Cardiac septum (tissue), 1 donor: ENCODE results near the gene ANKS1A. TPM values are rescaled to one million over a fixed set of nuclear protein-coding genes. Genes with fewer than 3 reads are reported as not detected.

ENCODE experiments used
- DNase-seq: peaks from one replicate; pipeline ENCODE4 v3.0.0-alpha.2; 2020; ENCODE audit warnings: low spot score
- intact Hi-C: fragments of 100-400 bp; cut with DNase I; formaldehyde crosslinking; loops from one replicate; pipeline ENCODE4 v1.14.0; 2022
- total RNA-seq: library from RNA; stranded (reverse); fragmentation: NEBNext Ultra II Directional; extraction: Animal tissue kit (Norgen Biotek cat#: 25700); gene quantifications from one replicate; pipeline ENCODE4 v1.2.1, GENCODE V29; 2021
- donor health status: DM: no; HTN: no; CAD: no.

Gene ANKS1A
- total RNA-seq, 1 donor from 2014 or later = 29.5 TPM

DNA sequence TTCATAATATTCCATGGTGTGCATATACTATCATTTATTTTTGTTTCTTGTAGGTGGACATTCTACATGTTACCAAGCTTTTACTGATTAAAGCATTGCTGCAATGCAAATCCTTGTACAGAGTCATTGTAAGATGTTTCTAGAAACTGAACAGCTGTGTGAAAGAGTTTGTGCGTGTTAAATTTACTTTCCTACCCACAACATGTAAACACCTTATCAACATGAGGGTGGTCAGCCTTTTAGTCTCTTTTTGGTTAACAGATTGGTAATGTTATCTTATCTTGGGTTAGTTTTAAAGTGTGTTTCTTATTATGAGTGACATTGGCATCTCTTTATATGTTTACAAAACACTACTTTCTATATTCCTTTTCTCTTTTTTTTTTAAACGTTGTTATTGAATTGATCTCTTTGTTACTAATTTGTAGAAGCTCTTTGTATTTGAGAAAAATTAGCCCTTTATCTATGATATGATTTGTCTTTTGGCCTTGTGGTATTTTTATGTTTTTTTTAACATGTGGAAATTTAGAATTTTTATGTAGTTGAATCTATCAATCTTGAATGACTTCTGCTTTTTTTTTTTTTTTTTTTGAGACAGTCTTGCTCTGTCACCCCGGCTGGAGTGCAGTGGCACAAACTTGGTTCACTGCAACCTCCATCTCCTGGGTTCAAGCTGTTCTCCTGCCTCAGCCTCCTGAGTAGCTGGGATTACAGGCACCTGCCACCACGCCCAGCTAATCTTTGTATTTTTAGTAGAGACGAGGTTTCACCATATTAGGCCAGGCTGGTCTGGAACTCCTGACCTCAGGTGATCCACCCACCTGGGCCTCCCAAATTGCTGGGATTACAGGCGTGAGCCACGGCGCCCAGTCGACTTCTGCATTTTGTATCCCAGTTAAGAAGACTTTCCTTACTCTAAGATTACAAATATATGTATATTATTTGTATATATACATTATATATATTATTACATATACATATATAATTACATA, 140.0 kb downstream of the ANKS1A start:
- intact Hi-C loops = no loop called here
- no peak for DNase-seq

DNA sequence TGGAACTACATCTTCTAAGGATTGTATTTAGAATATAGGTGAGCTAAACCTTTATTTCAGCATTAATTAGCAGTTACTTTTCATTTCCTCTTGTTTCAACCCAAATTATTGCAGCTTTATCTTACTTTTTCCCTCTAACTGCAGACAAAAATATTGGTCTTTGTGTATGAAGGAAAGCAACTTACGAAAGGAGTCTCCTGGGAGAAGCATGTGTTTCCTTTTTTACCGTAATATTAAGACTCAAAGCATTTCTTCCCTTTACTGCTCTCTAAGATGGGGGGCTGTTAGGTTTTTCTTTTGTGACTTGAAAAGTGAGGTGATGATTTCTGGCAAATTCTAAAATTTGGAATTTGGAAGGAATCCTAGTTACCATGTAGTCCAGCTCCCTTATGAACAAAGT, 141.0 kb downstream of the ANKS1A start:
- DNase-seq = no peak
- intact Hi-C loops = no loop called here

DNA sequence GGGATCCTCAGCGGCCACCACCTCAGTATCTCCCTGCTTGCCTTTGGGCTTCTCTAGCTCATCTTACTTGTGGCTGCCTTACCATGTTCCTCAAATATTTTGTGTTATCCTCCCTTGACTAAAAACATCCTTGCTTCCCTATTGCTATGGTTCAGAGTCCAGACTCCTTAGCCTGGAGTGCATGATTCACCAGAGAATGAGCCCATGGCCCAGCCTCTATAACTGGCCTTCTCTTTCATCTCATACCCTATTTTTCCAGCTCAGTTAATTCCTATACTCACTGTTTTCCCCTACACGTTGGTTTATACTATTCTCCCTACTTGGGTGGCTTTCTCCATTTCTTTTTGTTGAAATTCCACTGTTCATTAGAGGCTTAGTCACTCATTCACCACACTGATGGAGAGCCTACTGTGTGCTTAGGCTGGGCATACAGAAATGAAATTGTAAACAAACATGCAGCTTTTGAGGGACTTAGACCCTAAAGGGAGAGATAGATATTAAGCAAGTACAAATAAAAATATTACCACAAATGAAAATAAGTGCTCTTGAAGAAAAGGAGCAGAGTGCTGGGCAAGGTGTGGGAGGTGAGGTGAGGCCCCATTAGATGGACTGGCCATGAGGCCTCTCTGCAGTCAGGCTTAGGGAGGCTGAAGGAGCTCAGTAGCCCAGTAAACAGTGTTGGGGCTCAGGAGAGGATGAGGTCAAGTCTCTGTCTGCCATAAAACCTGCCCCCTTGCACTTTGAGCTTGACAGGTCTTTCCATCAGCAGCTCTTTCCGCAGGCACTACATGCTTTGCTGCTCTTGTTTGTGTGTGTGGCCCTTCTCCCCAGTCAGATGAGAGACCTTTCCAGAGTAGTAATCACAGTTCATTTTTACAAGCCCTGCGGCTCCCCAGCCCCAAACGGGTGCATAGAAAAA, 142.8 kb downstream of the ANKS1A start:
- intact Hi-C loops = no loop called here
- peak; percentile 41 for DNase-seq

DNA sequence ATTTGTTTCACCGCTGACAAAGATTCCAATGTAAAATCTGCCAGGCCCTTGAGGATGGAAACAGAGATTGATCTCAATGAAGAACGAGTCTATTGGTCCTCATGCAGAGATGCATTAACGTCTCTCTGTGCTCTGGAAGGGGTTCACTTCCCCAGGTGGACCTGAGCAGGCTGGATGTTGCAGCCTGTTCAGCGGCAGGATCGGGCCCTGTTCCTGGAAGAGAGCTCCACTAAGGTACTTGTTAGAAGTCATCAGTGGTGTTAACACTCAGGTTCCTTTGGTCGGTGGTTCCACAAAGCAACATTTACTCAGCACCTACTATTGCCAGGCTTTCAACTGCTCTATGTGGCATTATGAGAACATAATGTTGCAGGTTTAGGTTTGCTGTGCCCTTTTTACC, 144.6 kb downstream of the ANKS1A start:
- intact Hi-C loops = no loop called here
- peak; percentile 44 for DNase-seq

DNA sequence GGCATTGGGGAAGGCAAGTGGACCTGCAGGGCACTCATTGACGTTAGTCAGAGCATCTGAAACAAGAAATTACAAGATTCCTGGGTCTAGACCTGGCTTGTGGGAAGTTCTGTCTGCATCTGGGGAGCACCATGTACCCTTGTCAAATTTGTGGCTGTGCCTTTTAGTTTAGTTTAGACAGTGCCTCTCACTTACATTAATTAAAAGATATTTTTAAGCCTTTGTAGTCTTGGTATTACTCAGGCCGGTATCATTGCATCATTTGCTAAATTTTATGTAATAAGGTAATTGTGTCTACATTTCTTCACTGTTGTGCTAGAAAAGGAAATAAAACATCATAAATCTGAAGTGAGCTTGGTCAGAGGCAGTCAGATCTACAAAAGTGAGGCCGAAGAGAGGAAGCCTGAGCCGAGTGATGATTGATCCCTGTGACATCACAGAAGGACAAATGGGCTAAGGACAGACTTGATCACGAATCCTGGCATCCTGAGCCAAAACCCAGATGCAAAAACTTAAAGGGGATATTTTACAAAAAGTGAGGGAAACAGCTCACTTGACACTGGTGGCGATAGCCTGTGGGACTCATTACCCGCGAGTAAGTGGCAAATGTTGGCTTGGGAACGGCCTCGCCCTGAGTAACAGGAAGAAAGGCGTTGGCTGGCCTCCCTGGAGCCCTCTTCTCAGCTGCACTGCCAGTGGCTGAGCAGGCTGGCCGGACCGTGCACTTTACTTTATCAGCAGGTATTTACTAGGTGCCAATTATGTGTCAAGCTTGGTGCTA, 145.5 kb downstream of the ANKS1A start:
- intact Hi-C loops = no loop called here
- DNase-seq = peak; percentile 85

GRCh38 chr6:35035481-35036030, 146.5 kb downstream of the ANKS1A start:
- peak; percentile 61 for DNase-seq
- intact Hi-C loops = no loop called here

- intact Hi-C loops = no loop called here
- DNase-seq = peak; percentile 38
Measured at GRCh38 chr6:35036059-35036827, 147.2 kb downstream of the ANKS1A start.

GRCh38 chr6:35036828-35037663, 148.0 kb downstream of the ANKS1A start:
- DNase-seq = peak; percentile 19
- intact Hi-C loops = no loop called here

GRCh38 chr6:35037664-35038038, 148.6 kb downstream of the ANKS1A start:
- peak; percentile 24 for DNase-seq
- intact Hi-C loops = no loop called here

GRCh38 chr6:35038076-35038475, 149.0 kb downstream of the ANKS1A start:
- peak; percentile 6 for DNase-seq
- intact Hi-C loops = no loop called here

DNA sequence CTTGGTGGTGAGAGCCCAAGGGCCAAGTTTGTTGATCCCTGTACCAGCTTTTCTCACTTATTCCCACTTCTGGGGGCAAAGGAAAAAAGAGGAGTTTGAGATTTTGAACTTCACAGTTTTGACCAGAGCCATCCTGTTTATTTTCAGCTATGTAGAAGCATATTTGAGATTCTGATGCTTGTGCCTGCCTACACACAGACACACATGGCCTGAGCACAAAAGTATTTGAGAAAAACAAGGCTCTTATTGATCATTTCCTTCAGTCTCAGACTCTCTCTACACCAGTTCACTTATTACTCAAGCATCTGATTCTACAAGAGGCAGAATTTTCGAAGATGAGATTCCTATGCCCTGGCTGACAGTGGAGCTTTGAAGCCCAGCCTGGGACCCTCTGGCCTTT, 151.3 kb downstream of the ANKS1A start:
- DNase-seq = no peak
- intact Hi-C loops = no loop called here

DNA sequence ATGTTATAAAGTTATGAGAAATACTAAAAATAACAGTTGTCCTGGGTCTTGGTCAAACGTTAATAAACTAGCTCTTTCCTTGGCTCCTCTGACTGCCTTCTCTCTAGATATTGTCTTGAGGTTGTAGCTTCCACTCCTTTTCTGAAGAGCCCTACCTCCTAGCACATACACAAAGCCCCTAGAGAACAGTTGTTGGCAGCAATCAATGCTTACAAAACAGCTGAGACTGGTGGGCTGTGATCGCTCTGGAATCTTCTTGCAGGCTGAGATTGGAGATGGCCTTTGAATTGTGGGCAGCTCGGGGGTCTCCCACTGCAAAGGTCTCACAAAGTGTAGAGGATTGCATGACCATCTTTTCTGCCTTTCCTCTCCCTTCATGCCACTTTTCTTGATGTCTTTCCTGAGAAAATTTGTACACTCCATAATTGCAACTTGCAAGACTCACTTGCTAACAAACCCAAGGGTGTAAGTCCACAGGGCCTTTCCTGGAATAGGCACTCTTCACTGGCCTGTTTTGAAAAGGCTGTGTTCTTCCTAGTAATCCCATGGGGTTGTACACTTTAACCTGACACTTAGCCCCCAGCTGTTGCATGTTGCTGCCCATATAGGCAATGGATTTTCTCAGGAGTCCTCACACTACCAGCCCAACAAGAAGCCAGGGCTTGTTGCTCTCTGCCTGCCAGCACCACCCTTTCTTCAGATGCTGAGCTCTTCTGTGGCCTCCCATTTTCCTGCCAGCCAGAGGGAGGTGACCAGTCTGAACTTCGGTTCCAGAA, 152.2 kb downstream of the ANKS1A start:
- intact Hi-C loops = no loop called here
- DNase-seq = peak; percentile 43

DNA sequence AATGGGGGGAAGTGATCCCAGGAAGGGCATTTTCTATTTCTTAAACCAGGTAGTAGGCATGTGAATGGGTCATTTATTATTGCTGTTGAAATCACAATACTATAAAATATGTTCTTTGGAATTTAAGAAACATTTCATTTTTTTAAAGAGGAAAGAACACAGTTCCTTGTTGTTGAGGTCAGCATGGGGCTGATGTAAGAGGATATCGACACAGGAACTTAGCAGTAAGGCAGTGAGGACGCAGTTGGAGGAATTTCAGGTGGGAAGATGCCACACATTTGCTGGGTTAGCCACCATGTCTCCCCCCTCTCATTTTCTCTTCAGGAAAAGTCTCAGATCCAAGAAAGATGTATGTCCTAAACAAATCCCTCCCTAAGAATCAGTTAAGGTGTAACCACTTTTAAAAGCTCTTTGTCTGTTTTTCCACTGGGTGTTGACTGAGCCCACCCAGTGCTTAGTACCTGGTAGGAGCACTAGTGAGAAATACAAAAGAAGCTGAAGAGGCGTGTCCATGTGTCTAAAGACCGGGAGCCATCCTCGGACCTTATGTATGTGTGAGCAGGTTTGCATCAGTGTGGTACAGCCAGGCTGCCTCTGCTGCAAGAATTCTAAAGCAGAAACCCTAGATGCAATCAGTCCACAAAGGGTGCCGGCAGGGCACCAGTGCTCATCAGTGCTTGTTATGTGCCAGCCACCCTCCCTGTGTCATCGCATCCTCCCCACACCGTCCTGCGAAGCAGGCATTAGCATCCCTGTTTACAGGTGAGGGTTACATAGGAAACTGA, 153.2 kb downstream of the ANKS1A start:
- intact Hi-C loops = no loop called here
- DNase-seq = peak; percentile 63

DNA sequence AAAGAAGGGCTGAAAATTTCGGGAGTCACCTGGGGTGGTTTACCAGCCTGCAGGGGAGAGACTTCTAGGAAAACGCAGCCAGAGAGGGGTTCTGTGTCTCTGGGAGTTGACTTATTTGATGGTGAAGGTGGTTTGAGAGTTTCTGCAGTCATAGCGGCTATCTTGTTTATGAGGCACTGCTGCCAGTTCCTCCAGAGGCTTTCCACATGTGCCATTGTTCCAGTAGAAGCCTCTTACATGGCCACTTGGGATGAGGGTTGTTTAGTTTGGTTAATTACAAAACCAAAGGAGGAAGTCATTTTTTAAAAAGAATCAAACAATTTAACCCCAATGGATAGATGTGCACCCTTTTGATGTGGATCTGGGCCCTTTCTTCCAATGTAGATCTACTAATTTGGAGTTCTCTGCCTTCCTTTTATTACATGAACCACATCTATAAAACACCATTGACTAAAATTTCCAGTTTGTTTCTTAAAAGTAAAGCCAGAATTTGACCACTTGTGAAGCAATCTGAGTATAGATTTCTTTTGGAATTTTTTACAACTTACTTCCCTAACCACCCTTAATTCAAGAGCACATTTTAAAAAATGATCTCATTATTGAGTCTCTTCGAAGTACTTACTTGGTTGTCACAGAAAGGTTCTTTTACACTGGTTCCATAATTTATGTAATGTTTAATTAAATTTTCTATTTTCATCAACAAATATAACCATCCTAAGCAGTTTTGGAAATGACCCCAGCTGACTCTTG, 154.5 kb downstream of the ANKS1A start:
- DNase-seq = peak; percentile 43
- intact Hi-C loops = loop anchor here (2.0 kb wide), 1 partner anchor 27 kb away; no protein-coding TSS in a partner anchor

DNA sequence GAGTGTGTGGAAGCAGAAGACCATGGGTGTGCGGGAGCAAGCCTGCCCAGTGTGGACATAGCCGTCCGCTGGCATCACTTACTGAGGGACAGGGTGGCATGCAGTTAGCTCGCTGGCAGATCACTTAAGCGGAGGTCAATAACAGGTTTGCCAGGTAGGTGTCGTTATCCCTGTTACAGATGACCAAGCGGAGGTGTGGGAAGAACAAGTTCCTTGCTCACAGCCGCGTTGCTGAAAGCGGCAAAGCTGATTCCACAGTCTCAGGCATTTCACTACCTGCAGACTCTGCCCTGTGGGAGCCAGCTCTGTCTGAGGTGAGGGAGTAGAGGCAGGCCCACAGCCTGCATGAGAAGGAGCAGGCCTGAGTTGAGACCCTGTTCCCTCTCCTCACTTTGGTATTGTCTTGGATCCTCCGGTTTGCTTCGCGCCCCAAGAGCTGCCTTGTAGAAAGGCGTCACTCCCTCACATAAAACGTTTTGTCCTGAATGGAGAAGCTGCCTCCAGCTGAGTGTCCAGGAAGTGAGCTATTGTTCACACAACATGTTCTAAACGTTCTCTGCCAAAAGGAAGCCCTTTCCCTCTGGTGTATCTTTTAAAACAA, 155.2 kb downstream of the ANKS1A start:
- intact Hi-C loops = loop anchor here (2.0 kb wide), 1 partner anchor 27 kb away; no protein-coding TSS in a partner anchor
- DNase-seq = peak; percentile 47
